SKM-1 treated with dmso at 0.1 percent for 144 hours (cell line): ENCODE data around the gene PIGQ.

Experiments used
- DNase-seq: peaks from one replicate; lab custom pipeline; 2025; ENCODE audit not compliant: unreplicated experiment; lab: John Stamatoyannopoulos, UW

PIGQ gene

GRCh38 chr16:534135-534534 is 35.6 kb upstream of the PIGQ start:
- DNase-seq = no peak

- no peak for DNase-seq
Observed at GRCh38 chr16:534856-535445, 34.8 kb upstream of the PIGQ start.

- DNase-seq = no peak
Observed at GRCh38 chr16:535446-536405, 34.0 kb upstream of the PIGQ start.

- no peak for DNase-seq
Observed at GRCh38 chr16:536746-537145, 33.0 kb upstream of the PIGQ start.

- DNase-seq = no peak
Observed at GRCh38 chr16:537415-538335, 32.1 kb upstream of the PIGQ start.

GRCh38 chr16:539901-540530 is 29.8 kb upstream of the PIGQ start:
- no peak for DNase-seq

- DNase-seq = no peak
Observed at GRCh38 chr16:540645-541340, 29.0 kb upstream of the PIGQ start.

GRCh38 chr16:543301-544164 is 26.2 kb upstream of the PIGQ start:
- no peak for DNase-seq

- DNase-seq = no peak
Observed at GRCh38 chr16:544517-544916, 25.3 kb upstream of the PIGQ start.

- no peak for DNase-seq
Observed at GRCh38 chr16:546909-547770, 22.6 kb upstream of the PIGQ start.

- no peak for DNase-seq
Observed at GRCh38 chr16:548586-548985, 21.2 kb upstream of the PIGQ start.

- no peak for DNase-seq
Observed at GRCh38 chr16:549544-550263, 20.1 kb upstream of the PIGQ start.

GRCh38 chr16:551210-551609 is 18.6 kb upstream of the PIGQ start:
- no peak for DNase-seq

- no peak for DNase-seq
Observed at GRCh38 chr16:552171-552570, 17.6 kb upstream of the PIGQ start.

- DNase-seq = no peak
Observed at GRCh38 chr16:553601-554296, 16.0 kb upstream of the PIGQ start.

- DNase-seq = no peak
Observed at GRCh38 chr16:554297-554621, 15.5 kb upstream of the PIGQ start.

GRCh38 chr16:554640-555365 is 15.0 kb upstream of the PIGQ start:
- no peak for DNase-seq
